Epithelial cell of proximal tubule (primary cell): Measurements from ENCODE around the gene CEP164. TPM values are rescaled to one million over a fixed set of nuclear protein-coding genes. Genes with fewer than 3 reads are reported as not detected.

Experiments used
- DNase-seq: peaks from one replicate; pipeline ENCODE4 v3.0.0-alpha.2; 2011; ENCODE audit warnings: low read depth
- H3K4me3 ChIP-seq: 2 replicates; pipeline ENCODE4 v1.5.1; 2011; ENCODE audit warnings: low read depth, mild to moderate bottlenecking, low read length
- total RNA-seq: library from RNA; depleted of rRNA; stranded (reverse); fragments of >200 nt; gene quantifications from 2 replicates; pipeline ENCODE4 v1.2.3, GENCODE V29; 2015
- TF ChIP-seq, protein P1 (sequence below): conservative IDR thresholded peaks from 2 replicates; pipeline ENCODE4 v1.5.1; 2012; ENCODE audit warnings: low read depth, mild to moderate bottlenecking, low read length

Gene CEP164
- total RNA-seq, 1 donor from 2014 or later: 20.2 TPM

DNA sequence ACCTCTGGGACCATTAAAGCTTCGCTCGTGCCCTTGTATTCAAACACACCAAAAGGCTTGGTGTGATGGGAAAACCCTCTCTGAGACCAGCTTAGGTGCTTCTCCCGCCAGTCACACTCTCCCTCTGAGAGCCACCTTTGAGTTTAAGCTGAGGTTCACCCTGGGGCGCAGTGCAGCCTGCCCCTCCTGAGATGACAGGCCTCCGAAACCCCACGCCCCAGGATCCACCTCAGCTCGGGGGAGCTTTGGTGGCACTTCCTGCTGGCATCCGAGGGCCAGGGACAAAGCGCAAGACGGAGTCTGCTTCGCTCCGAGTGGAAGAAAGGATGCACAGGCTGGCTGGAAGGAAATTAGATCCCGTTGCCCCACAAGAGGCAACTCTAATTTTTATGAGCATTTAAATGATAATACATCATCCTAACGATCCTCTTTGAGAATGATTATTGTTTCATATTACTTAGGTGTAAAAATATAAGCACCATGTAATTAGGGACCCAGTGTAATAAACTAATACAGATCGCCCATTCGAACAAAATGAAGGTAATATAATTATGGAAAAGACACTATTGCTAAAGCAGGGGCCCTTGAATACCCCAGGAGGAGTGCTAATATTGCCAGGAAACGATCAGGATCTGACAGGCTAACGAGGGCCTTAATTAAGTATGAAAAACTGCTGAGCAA, 134.7 kb downstream of the CEP164 start:
- no peak overlapping the region for H3K4me3 ChIP-seq
- TF ChIP-seq, protein P1, sequence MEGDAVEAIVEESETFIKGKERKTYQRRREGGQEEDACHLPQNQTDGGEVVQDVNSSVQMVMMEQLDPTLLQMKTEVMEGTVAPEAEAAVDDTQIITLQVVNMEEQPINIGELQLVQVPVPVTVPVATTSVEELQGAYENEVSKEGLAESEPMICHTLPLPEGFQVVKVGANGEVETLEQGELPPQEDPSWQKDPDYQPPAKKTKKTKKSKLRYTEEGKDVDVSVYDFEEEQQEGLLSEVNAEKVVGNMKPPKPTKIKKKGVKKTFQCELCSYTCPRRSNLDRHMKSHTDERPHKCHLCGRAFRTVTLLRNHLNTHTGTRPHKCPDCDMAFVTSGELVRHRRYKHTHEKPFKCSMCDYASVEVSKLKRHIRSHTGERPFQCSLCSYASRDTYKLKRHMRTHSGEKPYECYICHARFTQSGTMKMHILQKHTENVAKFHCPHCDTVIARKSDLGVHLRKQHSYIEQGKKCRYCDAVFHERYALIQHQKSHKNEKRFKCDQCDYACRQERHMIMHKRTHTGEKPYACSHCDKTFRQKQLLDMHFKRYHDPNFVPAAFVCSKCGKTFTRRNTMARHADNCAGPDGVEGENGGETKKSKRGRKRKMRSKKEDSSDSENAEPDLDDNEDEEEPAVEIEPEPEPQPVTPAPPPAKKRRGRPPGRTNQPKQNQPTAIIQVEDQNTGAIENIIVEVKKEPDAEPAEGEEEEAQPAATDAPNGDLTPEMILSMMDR: no peak
- DNase-seq: no peak

DNA sequence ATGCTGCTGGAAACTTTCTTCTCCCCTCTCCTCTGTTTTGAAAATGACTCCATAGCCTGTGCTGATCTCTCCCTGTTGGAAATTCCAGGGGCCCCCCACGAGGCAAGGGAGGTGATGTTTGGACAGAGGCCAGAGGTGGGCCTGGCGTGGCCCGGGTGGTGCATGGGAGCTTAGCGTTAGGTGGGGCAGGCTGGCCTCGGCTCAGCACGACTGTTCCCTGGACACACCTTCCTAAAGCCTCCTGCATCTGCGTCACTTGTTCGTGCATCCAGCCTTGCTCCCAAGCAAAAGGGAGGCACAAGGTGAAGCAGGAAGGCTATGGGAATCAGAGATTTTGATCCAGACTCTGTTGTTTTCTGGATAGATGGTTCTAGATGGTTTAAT, 135.2 kb downstream of the CEP164 start:
- no peak for DNase-seq
- H3K4me3 ChIP-seq: no peak overlapping the region
- TF ChIP-seq, protein P1: no peak

Other genes with a start within 250 kb of the CEP164 start
- 13.6 and 17.6 TPM in 2 replicates for gene SIK3, start 229.4 kb upstream of the CEP164 start, total RNA-seq
- gene PAFAH1B2, start 183.6 kb upstream of the CEP164 start, total RNA-seq: 95.4 and 103 TPM in 2 replicates
- gene SIDT2, start 149.1 kb upstream of the CEP164 start, total RNA-seq: 7.1 and 12.2 TPM in 2 replicates
- 470 and 583 TPM in 2 replicates for gene TAGLN, start 128.5 kb upstream of the CEP164 start, total RNA-seq
- 19.6 and 29.6 TPM in 2 replicates for gene PCSK7, start 95.8 kb upstream of the CEP164 start, total RNA-seq
- 6.5 and 9.7 TPM in 2 replicates for gene RNF214, start 95.2 kb upstream of the CEP164 start, total RNA-seq
- gene BACE1-AS, start 36.5 kb upstream of the CEP164 start, total RNA-seq: 1.7 and 6.6 TPM in 2 replicates
- gene BACE1, start 11.6 kb upstream of the CEP164 start, total RNA-seq: 8.7 and 8.9 TPM in 2 replicates